Activated T-helper 17 cell treated with anti-CD3 and anti-CD28 coated beads, Interleukin-2, amount 50 U/mL, for 72 hours (primary cell): ENCODE data around the gene TFDP1. TPM values are rescaled to one million over a fixed set of nuclear protein-coding genes. Genes with fewer than 3 reads are reported as not detected.

Source experiments
- ATAC-seq: fragments of 150-1000 bp; cut with Tn5 transposase; replicated peaks from 2 replicates; pipeline ENCODE4 v1.10.0; 2021; ENCODE audit warnings: mild to moderate bottlenecking, moderate library complexity
- H3K27ac Mint-ChIP-seq: one replicate; pipeline ENCODE4 v1.8.0; 2022; ENCODE audit warnings: mixed read lengths
- H3K27me3 Mint-ChIP-seq: one replicate; pipeline ENCODE4 v1.8.0; 2022; ENCODE audit warnings: mixed read lengths
- H3K36me3 Mint-ChIP-seq: one replicate; pipeline ENCODE4 v1.8.0; 2022; ENCODE audit warnings: low read depth, mild to moderate bottlenecking, mixed read lengths
- H3K4me1 Mint-ChIP-seq: one replicate; pipeline ENCODE4 v1.8.0; 2022; ENCODE audit warnings: mixed read lengths
- H3K4me3 Mint-ChIP-seq: one replicate; pipeline ENCODE4 v1.8.0; 2022; ENCODE audit warnings: mild to moderate bottlenecking, mixed read lengths
- H3K9me3 Mint-ChIP-seq: one replicate; pipeline ENCODE4 v1.8.0; 2022; ENCODE audit warnings: mixed read lengths
- total RNA-seq, 2 donors: library from RNA; stranded (reverse); gene quantifications; one replicate each; pipeline ENCODE4 v1.2.3, GENCODE V29; 2022

The TFDP1 gene
- total RNA-seq, 2 donors from 2014 or later: 98.1 to 188 TPM

DNA sequence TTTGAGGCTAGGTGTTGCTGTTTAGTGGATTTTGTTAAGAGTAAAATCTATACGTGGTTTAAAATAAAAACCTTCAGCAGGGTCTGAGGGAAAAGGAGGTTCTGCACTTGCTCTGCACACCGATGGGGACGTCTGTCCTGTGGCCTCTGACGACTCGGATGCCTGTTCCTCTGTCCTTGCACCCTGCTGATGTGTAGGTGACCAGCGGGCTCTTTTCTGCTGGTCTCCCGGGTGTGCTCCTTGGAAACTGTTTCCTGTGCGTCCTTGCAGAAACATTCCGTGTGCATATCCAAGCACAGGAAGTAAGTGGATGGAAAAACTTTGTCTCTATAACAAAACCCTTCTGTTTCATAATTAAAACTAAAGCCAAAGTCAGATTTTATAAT is 69.6 kb downstream of the TFDP1 start:
- no peak for ATAC-seq

DNA sequence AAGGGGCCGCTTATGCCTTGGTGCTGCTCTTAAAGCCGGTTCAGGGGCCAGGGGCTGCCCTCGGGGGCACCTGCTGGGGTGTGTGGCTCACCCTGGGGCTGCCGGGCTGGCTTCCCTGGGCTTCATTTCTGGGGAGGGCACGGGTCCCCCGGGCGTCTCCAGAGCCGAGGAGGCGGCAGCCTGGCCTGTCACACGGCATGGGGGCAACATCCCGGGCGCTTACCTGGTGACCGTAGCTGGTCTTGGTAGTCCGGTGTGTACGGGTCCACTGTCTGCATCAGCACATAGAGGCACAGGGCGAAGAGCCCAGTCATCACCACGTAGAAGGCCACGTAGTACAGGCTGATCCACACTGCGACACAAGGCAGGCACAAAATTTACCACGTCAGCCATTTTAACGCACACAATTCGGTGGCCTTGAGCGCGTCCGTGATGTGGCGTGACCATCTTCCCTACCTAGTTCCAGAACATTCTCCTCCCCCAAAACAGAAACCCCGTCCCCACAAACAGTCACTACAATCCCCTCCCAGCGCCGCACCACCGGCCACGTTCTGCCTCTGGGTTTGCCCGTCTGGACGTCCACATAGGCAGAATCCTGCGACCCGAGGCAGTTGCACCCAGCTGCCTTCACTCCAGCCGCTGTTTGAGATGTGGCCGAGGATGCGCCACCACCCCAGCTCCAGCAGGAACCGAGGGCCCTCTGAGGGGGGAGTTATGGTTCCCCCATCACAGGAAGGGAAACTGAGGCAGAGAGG is 70.2 kb downstream of the TFDP1 start:
- no peaks in the 10 kb centered on the region for H3K4me1 Mint-ChIP-seq
- no peak for ATAC-seq
- H3K9me3 Mint-ChIP-seq: no peaks in the 10 kb centered on the region
- no peak overlapping the region for H3K27ac Mint-ChIP-seq
- no peak overlapping the region for H3K4me3 Mint-ChIP-seq
- no peaks in the 10 kb centered on the region for H3K27me3 Mint-ChIP-seq
- H3K36me3 Mint-ChIP-seq: no peaks in the 10 kb centered on the region

More for the DNA sequence above, 69.6 kb downstream of the TFDP1 start:
- H3K27ac Mint-ChIP-seq: no peak overlapping the region
- no peaks in the 10 kb centered on the region for H3K36me3 Mint-ChIP-seq
- no peaks in the 10 kb centered on the region for H3K4me1 Mint-ChIP-seq
- H3K4me3 Mint-ChIP-seq: no peak overlapping the region
- H3K9me3 Mint-ChIP-seq: no peaks in the 10 kb centered on the region
- H3K27me3 Mint-ChIP-seq: no peaks in the 10 kb centered on the region

DNA sequence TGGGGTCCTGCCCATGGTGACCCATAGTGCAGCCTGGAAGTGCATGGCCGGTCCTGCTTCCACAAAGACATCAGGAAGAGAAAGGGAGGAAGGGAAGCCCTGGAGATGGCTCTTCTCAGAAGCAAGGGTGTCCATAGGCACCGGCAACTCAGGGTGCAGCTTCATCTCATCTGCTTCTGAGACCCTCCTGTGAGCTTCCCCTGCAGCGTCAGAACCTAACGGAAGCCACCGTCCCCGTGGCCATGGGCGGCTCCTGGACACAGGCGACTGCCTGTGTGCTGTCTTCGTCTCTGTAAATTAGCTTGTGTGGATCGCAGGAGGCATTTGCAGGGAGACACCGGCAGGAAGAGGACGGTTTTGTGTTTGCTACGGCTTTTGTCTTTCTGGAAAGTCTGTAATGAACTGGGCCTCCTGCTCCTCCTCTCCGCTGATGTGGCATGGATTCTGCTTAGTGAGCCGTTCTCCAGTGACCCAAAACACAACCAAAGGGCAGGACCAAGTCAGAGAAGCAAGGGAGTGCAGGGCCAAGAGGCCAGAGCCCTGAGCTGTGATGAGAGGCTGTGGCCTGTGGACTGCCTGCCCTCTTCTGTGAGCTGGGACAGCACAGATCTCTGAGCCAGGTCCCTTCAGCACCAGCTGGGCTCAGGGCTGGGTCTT is 70.9 kb downstream of the TFDP1 start:
- no peaks in the 10 kb centered on the region for H3K9me3 Mint-ChIP-seq
- no peak for ATAC-seq
- no peaks in the 10 kb centered on the region for H3K27me3 Mint-ChIP-seq
- H3K36me3 Mint-ChIP-seq: no peaks in the 10 kb centered on the region
- no peak overlapping the region for H3K27ac Mint-ChIP-seq
- no peaks in the 10 kb centered on the region for H3K4me1 Mint-ChIP-seq
- H3K4me3 Mint-ChIP-seq: no peak overlapping the region

DNA sequence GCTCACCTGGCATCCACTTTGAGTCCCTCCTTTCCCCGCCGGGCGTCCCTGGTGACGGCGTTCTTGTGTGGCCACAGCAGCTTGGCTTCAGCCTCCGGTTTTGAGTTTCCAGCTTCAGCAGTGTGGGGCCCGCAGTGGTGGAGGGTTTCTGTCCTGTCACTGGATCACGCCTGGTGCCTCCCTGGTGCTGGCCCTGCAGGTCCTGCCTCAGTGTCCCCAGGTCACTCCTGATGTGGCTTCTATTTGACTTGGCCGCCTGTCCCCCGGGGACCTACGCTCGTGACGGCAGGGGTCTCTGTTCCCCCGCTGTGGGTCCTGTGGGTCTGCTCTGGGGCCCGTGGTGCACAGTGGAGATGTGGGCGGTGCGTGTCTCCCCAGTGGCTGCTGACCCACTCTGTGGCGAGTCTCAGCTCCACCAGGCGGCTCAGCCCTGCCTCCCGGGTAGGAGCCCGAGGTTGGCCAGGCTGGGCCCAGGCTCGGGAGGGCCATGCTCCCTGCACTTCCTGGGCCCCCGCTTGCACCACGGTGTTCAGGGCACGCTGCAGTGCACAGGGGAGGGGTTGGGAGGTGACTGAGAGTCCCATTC is 71.5 kb downstream of the TFDP1 start:
- Mint-ChIP-seq H3K36me3 (no peaks in the 10 kb centered on the region), H3K27me3 (no peaks in the 10 kb centered on the region), H3K9me3 (peaks cover 6% of the 10 kb centered on the region), H3K4me1 (no peaks in the 10 kb centered on the region), H3K4me3 (no peak overlapping the region), H3K27ac (no peak overlapping the region)
- no peak for ATAC-seq

DNA sequence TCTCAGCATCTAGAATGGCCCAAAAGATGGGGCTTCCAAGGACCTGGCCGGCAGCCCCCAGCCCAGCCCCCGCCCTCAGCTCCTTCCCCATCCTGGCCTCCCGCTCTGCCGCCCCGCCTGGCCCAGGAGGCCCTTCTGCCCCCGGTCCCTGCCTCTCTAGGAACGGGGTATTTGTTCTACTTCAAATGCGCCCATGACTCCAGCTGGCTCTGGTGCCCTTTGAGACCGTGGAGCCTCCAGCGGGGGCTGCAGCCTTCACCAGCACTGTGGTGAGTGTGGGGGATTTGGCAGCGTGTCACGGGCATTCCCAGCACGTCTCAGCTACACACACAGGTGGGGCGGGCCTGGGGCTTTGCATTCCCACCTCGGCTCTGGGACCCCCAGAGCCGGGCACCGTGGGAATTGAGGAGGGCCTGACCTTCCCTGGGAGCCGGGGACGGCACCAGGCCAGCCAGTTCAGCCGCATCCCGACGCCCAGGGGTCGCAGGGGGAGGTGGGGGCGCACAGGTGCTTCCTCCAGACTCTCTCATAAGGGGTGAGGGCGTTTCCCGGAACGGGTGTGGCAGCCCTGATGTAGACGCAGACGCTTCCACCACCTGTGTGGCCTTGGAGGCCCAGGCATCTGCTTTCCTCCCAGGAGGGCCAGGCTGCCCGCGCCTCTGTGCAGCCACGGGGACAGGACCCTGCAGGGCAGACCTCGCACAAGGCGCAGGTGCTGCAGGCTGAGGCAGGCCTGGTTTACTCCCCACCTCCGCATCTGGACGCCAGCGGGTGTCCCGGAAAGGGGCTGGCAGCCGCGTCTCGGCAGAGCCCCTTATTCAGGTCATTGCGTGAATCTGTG is 72.5 kb downstream of the TFDP1 start:
- Mint-ChIP-seq H3K4me3 (no peak overlapping the region), H3K9me3 (peaks cover 12% of the 10 kb centered on the region), H3K27me3 (no peaks in the 10 kb centered on the region), H3K27ac (no peak overlapping the region), H3K36me3 (no peaks in the 10 kb centered on the region), H3K4me1 (no peaks in the 10 kb centered on the region)
- ATAC-seq: no peak

DNA sequence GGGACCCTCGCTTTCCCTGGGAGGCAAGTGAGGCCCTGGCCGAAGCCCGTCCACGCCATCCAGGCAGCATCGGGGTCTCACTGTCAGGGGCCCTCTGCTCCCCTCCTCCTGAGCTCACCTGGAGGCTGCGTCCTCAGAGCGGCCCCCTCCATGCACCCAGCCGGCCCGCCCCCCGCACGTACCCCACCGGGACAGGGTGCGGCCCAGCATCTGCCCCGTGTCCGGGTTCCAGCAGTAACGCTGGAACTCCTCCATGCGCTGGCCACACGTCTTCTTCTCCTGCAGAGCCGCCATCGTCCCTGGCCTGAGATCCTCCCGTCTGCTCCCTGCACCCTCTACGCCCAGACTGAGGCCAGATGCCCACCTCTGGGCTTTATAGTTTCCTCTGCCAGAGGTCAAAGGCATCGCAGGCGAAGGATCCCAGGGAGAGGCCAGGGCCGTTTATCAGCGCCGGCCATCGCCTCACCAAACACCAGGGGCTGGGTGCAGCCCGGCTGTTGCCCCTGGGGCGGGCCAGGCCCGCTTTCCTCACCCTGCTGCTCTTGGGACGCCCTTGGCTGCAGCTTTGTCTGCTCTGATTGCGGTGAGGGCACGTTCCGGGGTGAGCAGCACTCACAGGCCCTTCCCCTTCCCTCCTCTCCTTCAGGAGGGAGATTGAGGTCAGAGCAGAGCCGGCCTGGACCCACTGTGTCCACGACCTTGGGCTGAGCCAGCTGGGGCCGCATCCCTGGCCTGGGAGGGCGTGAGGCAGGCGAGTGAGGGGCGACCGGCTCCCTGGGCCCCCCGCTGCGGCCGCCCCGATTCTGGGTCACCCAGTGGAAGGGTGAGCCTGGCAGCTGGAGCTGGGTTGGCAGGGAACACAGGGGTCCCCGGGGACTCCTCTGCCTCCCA is 73.5 kb downstream of the TFDP1 start, which contains the start of gene ATP4B:
ATP4B (minus strand) TSS at position 348 of the 891 bp plus-strand sequence; CDS start at position 294, 54 bp downstream.
- Mint-ChIP-seq H3K27me3 (no peaks in the 10 kb centered on the region), H3K4me3 (no peak within 1 kb of the TSS), H3K9me3 (peaks cover 12% of the 10 kb centered on the region), H3K36me3 (no peaks in the 10 kb centered on the region), H3K27ac (no peak within 1 kb of the TSS), H3K4me1 (no peaks in the 10 kb centered on the region)
- ATAC-seq: no peak

DNA sequence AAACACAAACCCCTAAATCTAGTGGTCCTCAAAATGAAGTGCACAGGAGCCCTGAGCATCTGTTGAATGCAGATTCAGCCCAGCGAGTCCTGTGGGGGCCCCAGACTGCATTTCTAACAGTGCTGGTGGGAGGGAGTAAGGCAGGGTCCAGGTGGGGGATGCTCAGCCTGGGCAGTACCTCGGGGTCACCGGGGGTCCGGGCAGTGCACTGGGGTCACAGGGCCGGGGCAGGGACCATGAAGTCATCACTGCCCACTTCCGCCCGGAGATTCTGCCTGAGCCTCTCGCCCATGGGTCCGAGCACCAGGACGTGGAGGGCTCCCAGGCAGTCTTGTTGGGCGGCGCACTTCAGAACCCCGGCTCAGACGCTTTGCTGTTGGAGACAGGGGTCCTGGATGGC is 74.3 kb downstream of the TFDP1 start:
- Mint-ChIP-seq H3K4me3 (no peak overlapping the region), H3K9me3 (peaks cover 12% of the 10 kb centered on the region), H3K36me3 (no peaks in the 10 kb centered on the region), H3K27ac (no peak overlapping the region), H3K4me1 (no peaks in the 10 kb centered on the region), H3K27me3 (no peaks in the 10 kb centered on the region)
- no peak for ATAC-seq

DNA sequence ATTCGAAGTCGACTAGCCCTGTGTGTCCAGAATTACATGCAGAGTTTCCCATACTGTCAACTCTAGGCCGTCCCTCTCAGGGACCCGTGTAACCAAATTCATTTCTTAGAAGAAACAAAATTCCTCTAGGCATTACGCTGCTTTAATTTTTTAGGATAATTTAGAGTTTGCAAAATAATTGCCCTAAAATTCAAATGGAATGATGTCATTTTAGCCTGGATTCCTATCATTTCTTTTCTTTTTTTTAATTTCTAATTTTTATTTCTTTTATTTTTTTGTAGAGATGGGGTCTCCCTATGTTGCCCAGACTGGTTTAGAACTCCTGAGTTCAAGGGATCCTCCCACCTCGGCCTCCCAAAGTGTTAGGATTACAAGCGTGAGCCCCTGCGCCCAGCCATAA is 74.8 kb downstream of the TFDP1 start:
- Mint-ChIP-seq H3K36me3 (no peaks in the 10 kb centered on the region), H3K4me1 (no peaks in the 10 kb centered on the region), H3K9me3 (peaks cover 12% of the 10 kb centered on the region), H3K27me3 (no peaks in the 10 kb centered on the region), H3K27ac (no peak overlapping the region), H3K4me3 (no peak overlapping the region)
- ATAC-seq: no peak

DNA sequence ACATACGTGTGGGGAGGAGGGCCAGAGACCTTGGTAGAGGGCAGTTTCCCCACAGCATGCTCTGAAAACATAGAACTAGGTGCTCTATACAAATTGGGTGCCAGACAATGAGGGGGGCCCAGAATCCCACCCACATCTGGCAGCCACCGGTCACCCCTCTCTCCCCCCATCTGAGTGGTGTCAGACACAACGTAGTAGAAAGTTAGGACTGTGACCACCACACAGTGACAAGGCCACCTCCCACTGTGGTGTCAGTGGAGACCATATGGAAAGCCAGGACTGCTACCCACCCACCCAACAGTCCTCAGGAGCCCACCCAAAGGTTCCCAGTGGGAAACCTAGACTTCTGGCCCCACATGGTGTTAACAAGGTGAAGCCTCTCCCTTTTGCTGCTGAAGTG is 75.5 kb downstream of the TFDP1 start:
- Mint-ChIP-seq H3K4me1 (no peaks in the 10 kb centered on the region), H3K27ac (no peak overlapping the region), H3K4me3 (no peak overlapping the region), H3K9me3 (peaks cover 12% of the 10 kb centered on the region), H3K27me3 (no peaks in the 10 kb centered on the region), H3K36me3 (no peaks in the 10 kb centered on the region)
- no peak for ATAC-seq

DNA sequence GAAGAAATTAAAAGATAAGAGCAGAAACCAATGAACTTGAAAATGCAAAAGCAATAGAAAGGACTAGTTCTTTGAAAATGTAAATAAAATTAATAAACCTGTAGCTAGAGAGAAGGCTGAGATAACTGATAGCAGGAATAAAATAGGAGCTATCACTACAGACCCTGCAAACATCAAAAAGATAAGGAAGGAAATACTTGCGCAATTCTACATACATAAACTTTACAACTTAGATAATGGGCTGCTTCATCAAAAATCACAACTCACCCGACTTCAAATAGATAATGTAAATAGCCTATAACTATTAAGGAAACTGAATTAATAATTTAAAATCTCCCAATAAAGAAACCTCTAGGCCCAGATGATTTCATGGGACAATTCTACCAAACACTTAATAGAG is 77.0 kb downstream of the TFDP1 start:
- H3K4me1 Mint-ChIP-seq: no peaks in the 10 kb centered on the region
- no peak overlapping the region for H3K4me3 Mint-ChIP-seq
- H3K27ac Mint-ChIP-seq: no peak overlapping the region
- no peaks in the 10 kb centered on the region for H3K27me3 Mint-ChIP-seq
- no peaks in the 10 kb centered on the region for H3K36me3 Mint-ChIP-seq
- peaks cover 12% of the 10 kb centered on the region for H3K9me3 Mint-ChIP-seq
- ATAC-seq: no peak

DNA sequence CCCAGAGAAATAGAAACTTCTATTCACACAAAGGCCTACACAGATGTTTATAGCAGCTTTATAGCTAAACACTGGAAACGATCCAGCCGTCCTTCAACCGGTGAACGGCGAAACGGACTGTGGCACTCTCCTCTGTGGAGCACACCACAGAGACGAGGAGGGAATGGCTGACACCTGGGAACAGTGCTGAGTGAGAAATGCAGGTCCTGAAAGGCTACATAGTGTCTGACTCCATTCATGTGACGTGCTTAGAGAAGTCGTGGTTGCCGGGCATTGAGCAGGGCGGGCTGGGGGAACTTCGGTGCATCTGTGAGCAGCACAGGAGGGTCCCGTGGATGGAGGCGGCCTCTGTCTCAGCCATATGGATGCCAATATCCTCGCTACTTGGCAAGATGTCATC is 79.4 kb downstream of the TFDP1 start:
- Mint-ChIP-seq H3K27ac (no peak overlapping the region), H3K4me3 (no peak overlapping the region), H3K36me3 (no peaks in the 10 kb centered on the region), H3K9me3 (peaks cover 12% of the 10 kb centered on the region), H3K27me3 (no peaks in the 10 kb centered on the region), H3K4me1 (no peaks in the 10 kb centered on the region)
- no peak for ATAC-seq

DNA sequence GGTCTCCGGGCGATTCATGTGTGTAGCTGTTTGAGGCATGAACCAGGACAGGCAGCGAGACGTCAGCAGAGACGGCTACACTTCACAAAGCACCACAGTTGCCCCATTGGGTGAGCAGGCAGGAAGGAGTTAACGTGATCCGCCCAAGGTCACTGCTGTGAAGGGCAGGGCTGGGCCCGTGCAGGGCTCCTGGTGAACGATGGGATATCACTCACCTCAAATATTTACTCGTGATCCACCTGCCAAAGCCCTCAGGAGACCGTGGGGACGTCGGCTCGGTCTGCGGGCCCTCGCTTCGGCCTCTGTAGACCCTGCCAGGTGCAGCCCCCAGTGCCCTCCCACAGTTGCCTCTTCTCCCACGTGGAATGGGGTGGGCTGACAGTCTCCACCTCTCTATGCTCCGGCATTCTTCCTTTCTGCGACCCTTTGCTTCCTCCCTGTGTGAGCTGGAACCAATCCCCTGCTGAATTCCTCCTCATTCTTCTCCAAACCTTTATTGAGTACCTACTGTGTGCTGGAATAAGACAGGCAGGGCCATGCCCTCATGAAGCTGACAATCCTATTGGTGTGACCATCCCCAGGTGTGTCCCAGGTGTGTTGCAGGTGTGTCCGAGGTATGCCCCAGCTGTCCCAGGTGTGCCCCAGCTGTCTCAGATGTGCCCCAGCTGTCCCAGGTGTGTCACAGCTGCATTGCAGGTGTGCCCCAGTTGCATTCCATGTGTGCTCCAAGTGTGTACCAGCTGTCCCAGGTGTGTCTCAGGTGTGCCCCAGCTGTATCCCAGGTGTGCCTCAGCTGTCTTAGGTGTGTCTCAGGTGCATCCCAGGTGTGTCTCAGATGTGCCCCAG is 80.4 kb downstream of the TFDP1 start:
- H3K27me3 Mint-ChIP-seq: no peaks in the 10 kb centered on the region
- peaks cover 12% of the 10 kb centered on the region for H3K9me3 Mint-ChIP-seq
- H3K27ac Mint-ChIP-seq: no peak overlapping the region
- ATAC-seq: no peak
- no peak overlapping the region for H3K4me3 Mint-ChIP-seq
- H3K4me1 Mint-ChIP-seq: no peaks in the 10 kb centered on the region
- no peaks in the 10 kb centered on the region for H3K36me3 Mint-ChIP-seq
